SH-SY5Y (cell line): ENCODE measurements around the gene DAP.

Experiments used
- GATA2 ChIP-seq: IDR thresholded peaks from 2 replicates; pipeline ENCODE4 v1.6.1; 2011; ENCODE audit warnings: mild to moderate bottlenecking, low read depth, low read length
- GATA3 ChIP-seq: IDR thresholded peaks from 2 replicates; pipeline ENCODE4 v1.6.1; 2011; ENCODE audit warnings: low read depth, mild to moderate bottlenecking, low read length, moderate library complexity

DAP gene

GRCh38 chr5:10775646-10776045 is 14.6 kb upstream of the DAP start:
- TF ChIP-seq GATA2, result no peak
- TF ChIP-seq GATA3, result no peak

GRCh38 chr5:10772901-10773585 is 12.0 kb upstream of the DAP start:
- TF ChIP-seq GATA2 (no peak), GATA3 (no peak)

DNA sequence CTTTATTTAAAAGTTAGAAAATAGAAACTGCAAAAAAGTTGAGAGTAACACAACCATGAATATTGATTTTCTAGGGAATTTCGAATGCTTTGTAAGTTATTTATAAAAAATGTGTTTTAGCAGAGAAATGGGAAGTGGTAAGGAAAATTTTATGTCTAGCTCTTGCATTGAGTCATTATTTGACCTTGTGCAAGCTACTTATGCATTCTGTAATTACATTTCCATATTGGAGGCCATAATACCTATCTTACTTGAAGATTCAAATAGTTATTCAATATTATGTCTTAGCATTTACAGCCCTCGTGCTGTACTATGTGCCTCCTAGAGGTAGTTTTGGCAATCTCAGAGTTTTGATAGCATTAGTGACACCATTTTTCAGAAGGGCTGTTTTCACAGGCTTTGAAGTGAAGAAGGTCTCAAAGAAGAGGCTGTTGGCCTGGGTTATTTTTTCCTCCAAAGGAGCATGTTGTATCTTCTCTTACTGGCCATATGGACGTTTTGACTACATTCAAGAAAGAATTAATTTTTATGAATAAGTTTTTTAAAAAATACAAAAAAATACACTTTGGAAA is 7.4 kb upstream of the DAP start:
- no peak for TF ChIP-seq GATA3
- TF ChIP-seq GATA2, result no peak

- TF ChIP-seq GATA3, result no peak
- TF ChIP-seq GATA2, result no peak
Observed at GRCh38 chr5:10762776-10763500, 1.9 kb upstream of the DAP start.

GRCh38 chr5:10761933-10762775 is 1.1 kb upstream of the DAP start:
- TF ChIP-seq GATA3 (no peak), GATA2 (no peak)

- TF ChIP-seq GATA3 (no peak), GATA2 (no peak)
Observed at GRCh38 chr5:10760921-10761184, 181 bp downstream of the DAP start.

GRCh38 chr5:10760096-10760920 is 726 bp downstream of the DAP start:
- TF ChIP-seq GATA2, result no peak
- TF ChIP-seq GATA3, result no peak

- TF ChIP-seq GATA3 (no peak), GATA2 (no peak)
Observed at GRCh38 chr5:10759111-10759510, 1.9 kb downstream of the DAP start.

- no peak for TF ChIP-seq GATA3
- TF ChIP-seq GATA2, result no peak
Observed at GRCh38 chr5:10757922-10758555, 3.0 kb downstream of the DAP start.

- TF ChIP-seq GATA2 (no peak), GATA3 (no peak)
Observed at GRCh38 chr5:10757043-10757442, 4.0 kb downstream of the DAP start.

- TF ChIP-seq GATA2 (no peak), GATA3 (no peak)
Observed at GRCh38 chr5:10756549-10756948, 4.5 kb downstream of the DAP start.

DNA sequence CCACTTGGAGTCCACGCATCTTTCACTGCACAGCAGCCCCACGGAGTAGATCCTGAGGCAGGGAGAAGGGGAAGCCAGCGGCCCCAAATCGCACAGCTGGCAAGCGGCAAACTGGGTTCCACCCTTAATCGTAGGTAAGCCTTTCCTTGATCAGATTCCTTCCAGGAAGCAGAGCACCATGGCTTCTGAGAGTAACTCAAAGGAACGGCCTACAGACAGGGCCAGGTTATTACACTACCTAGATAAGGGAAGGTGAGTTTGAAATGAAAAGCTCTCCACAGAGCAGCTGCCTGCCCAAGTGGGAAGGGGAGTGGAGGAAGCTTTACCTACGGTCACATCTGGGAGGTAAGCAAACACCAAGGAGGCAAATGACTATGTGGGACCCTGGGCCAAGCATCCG is 7.9 kb downstream of the DAP start:
- TF ChIP-seq GATA2 (no peak), GATA3 (no peak)

GRCh38 chr5:10752451-10752850 is 8.6 kb downstream of the DAP start:
- TF ChIP-seq GATA3, result no peak
- no peak for TF ChIP-seq GATA2
